WERI-Rb-1 (cell line): Measurements from ENCODE around the gene CDKL4.

ENCODE experiments used
- DNase-seq: peaks from one replicate; pipeline ENCODE4 v3.0.0-alpha.2; 2020
- H3K27ac ChIP-seq: fragments of 250-450 bp; sonication (Bioruptor Pico); 2 replicates; pipeline ENCODE4 v1.5.1; 2020; ENCODE audit warnings: mild to moderate bottlenecking, moderate library complexity
- H3K27me3 ChIP-seq: fragments of 250-450 bp; sonication (Bioruptor Pico); 2 replicates; pipeline ENCODE4 v1.5.1; 2021; ENCODE audit warnings: mild to moderate bottlenecking, low read depth, moderate library complexity; ENCODE audit not compliant: insufficient read depth, severe bottlenecking
- H3K36me3 ChIP-seq: fragments of 250-450 bp; sonication (Bioruptor Pico); 2 replicates; pipeline ENCODE4 v1.5.1; 2020; ENCODE audit warnings: mild to moderate bottlenecking, moderate library complexity
- H3K4me3 ChIP-seq: 2 replicates; pipeline ENCODE4 v1.5.1; 2011; ENCODE audit warnings: low read depth, mild to moderate bottlenecking, control low read depth, low read length
- H3K9me3 ChIP-seq: fragments of 250-450 bp; sonication (Bioruptor Pico); 2 replicates; pipeline ENCODE4 v1.5.1; 2021; ENCODE audit warnings: mild to moderate bottlenecking, moderate library complexity; ENCODE audit not compliant: severe bottlenecking
- CTCF ChIP-seq: IDR thresholded peaks from 2 replicates; pipeline ENCODE4 v1.5.1; 2011; ENCODE audit warnings: low read depth, mild to moderate bottlenecking, control low read depth, inconsistent platforms, low read length

Gene CDKL4

DNA sequence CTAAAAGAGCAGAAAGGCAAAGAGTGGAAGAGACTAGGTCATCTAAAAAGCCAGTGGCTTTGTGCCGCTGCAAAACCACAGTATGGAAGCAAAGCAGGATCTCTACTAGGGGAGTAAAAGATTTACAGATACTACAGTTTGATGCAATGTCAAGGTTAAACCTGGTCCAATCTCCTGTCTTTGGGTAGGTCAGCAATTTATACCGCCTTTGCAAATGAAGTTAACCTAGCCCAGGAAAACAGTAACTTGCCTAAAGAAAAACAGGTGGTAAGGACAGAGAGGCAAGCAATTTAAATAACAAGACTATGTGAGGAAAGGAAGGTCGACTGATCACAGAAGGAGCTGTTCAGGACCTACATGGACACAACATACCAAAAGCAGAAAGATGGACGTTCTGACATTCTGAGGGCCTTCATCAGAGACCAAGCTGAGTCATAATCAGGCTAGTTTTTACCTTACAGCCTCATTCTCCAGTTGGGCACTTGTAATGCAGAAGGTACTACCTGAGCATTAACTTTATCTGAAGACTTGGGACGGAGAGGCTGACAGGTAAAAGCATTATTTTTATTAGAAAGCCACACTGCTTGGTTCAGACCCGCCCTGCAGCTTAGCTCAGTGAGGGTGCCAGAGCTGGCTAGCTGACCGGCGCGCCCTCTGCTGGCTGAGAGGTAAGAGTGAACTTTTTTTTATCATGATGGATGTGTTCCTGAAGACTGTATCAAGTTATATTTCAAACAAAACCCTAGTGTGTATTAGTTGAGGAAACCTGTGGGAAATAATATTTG lies 15.9 kb downstream of the CDKL4 start:
- peak; percentile 77 for TF ChIP-seq CTCF
- DNase-seq: peak; percentile 83
- no peak overlapping the region for H3K27ac ChIP-seq
- H3K27me3 ChIP-seq: no peaks in the 10 kb centered on the region
- no peaks in the 10 kb centered on the region for H3K36me3 ChIP-seq
- no peak overlapping the region for H3K4me3 ChIP-seq
- H3K9me3 ChIP-seq: no peaks in the 10 kb centered on the region

GRCh38 chr2:39225567-39225966 lies 18.2 kb downstream of the CDKL4 start:
- Histone ChIP-seq H3K9me3 (no peaks in the 10 kb centered on the region), H3K4me3 (no peak overlapping the region), H3K27me3 (no peaks in the 10 kb centered on the region), H3K36me3 (no peaks in the 10 kb centered on the region), H3K27ac (no peak overlapping the region)
- no peak for TF ChIP-seq CTCF
- no peak for DNase-seq

GRCh38 chr2:39223909-39224308 lies 19.9 kb downstream of the CDKL4 start:
- Histone ChIP-seq H3K36me3 (no peaks in the 10 kb centered on the region), H3K4me3 (no peak overlapping the region)
- TF ChIP-seq CTCF: no peak

GRCh38 chr2:39221459-39221858 lies 22.3 kb downstream of the CDKL4 start:
- TF ChIP-seq CTCF: no peak
- Histone ChIP-seq H3K4me3 (no peak overlapping the region), H3K36me3 (no peaks in the 10 kb centered on the region), H3K27me3 (no peaks in the 10 kb centered on the region), H3K9me3 (no peaks in the 10 kb centered on the region), H3K27ac (no peak overlapping the region)
- DNase-seq: no peak

More at GRCh38 chr2:39223909-39224308, 19.9 kb downstream of the CDKL4 start:
- no peak for DNase-seq
- Histone ChIP-seq H3K27ac (no peak overlapping the region), H3K27me3 (no peaks in the 10 kb centered on the region), H3K9me3 (no peaks in the 10 kb centered on the region)

DNA sequence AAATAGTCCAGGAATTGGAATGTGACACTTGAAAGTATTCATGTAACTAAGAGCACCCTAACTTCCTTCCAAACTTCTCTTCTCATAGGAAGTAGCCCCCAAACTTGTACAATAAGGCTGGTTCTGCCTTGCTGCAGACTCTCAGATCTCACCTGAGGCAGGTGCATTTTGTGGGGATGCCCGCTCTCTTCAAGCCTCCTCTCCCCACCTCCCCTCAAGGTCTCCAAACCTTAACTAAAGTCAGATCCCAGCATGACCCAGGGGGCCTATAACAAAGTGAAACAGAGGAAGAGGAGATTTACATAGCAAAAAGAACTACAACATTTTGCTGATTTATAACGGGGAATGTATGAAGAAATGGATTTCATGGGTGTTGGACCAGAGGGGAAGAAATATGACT lies 23.6 kb downstream of the CDKL4 start:
- DNase-seq: no peak
- no peaks in the 10 kb centered on the region for H3K27me3 ChIP-seq
- no peak overlapping the region for H3K4me3 ChIP-seq
- H3K27ac ChIP-seq: no peak overlapping the region
- no peaks in the 10 kb centered on the region for H3K9me3 ChIP-seq
- H3K36me3 ChIP-seq: no peaks in the 10 kb centered on the region
- no peak for TF ChIP-seq CTCF

DNA sequence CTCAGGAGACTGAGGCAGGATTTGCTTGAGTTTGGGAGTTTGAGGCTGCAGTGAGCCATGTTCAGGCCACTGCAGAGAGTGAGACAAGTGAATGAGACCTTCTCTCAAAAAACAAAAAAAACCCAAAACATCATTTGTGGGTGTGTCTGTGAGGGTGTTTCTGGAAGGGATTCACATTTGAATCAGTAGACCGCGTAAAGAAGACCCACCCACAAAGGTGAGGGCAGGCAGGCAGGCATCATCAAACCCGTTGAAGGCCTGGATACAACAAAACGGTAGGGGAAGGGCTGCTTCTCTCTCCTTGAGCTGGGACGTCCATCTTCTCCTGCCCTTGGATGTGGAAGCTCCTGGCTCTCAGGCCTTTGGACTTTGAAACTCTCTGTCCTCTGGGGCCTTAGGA lies 25.4 kb downstream of the CDKL4 start:
- H3K27me3 ChIP-seq: no peaks in the 10 kb centered on the region
- H3K27ac ChIP-seq: no peak overlapping the region
- H3K36me3 ChIP-seq: no peaks in the 10 kb centered on the region
- no peak for DNase-seq
- no peak overlapping the region for H3K4me3 ChIP-seq
- no peak for TF ChIP-seq CTCF
- no peaks in the 10 kb centered on the region for H3K9me3 ChIP-seq
